ENCODE data around the gene NOL6. TPM values are rescaled to one million over a fixed set of nuclear protein-coding genes. Genes with fewer than 3 reads are reported as not detected.
"Not testable (repeated sequence)": the region's sequence is repeated elsewhere in the genome, so short reads cannot be mapped to it uniquely, and the experiment has no call there.

The NOL6 gene
- total RNA-seq, 1 donor from 2014 or later = 19.3 TPM

DNA sequence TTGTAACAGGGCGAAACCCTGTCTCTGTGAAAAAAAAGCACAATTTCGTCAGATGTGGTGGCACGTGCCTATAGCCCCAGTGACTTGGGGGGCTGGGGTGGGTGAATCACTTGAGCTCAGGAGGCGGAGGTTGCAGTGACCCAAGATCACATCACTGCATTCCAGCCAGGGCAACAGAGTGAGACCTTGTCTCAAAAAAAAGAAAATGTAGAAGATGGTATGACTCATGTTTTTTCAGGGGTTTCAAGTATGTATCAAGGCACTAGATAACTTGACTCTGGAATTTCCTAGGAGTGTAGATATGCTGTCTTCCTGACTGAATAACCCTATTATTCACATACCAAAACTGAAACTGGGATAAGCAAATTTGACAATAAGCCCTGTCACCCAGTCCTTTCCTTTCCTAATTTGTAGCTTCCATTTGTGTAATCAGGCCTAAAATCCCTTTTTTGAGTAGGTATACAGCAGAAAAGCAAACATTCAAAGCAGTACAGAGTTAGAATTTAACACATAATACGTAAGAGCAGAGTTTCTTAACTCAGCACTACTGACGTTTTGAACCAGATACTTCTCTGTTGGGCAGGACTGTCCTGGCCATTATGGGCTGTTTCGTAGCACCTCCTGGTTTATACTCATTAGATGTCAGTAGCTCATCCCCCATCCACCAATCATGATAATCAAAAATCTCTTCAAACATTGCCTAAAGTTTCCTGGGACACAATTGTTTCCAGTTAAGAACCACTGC lies 33.1 kb upstream of the NOL6 start:
- H3K4me3 ChIP-seq (ENCODE audit: low read depth, low read length) = peak overlapping the region; percentile 26
- TF ChIP-seq, protein P1, sequence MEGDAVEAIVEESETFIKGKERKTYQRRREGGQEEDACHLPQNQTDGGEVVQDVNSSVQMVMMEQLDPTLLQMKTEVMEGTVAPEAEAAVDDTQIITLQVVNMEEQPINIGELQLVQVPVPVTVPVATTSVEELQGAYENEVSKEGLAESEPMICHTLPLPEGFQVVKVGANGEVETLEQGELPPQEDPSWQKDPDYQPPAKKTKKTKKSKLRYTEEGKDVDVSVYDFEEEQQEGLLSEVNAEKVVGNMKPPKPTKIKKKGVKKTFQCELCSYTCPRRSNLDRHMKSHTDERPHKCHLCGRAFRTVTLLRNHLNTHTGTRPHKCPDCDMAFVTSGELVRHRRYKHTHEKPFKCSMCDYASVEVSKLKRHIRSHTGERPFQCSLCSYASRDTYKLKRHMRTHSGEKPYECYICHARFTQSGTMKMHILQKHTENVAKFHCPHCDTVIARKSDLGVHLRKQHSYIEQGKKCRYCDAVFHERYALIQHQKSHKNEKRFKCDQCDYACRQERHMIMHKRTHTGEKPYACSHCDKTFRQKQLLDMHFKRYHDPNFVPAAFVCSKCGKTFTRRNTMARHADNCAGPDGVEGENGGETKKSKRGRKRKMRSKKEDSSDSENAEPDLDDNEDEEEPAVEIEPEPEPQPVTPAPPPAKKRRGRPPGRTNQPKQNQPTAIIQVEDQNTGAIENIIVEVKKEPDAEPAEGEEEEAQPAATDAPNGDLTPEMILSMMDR (conservative IDR thresholded peaks at IDR 0.05; ENCODE audit: low read depth, low read length) = no peak
- DNase-seq (ENCODE audit: low read depth) = peak; percentile 96

DNA sequence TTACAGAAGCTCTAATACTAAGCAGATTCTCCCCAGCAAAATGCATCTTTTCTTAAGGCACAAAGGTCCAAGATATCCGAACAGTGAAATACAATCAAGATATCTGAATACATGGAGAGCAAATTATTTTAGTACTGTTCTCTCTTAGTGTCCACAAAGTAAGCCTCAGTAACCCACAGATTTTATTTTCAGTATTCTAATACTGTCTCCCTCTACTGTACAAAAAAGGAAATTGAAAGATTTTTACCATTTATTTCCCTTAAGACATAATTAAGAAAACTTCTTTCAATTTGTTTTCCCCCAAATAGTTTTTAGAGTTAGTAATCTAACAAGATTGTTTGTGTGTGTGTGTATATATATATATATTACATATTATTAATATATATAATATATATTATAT lies 24.7 kb upstream of the NOL6 start:
- TF ChIP-seq, protein P1 (conservative IDR thresholded peaks at IDR 0.05; ENCODE audit: low read depth, low read length) = no peak
- H3K4me3 ChIP-seq (ENCODE audit: low read depth, low read length) = no peak overlapping the region
- no peak for DNase-seq (ENCODE audit: low read depth)

DNA sequence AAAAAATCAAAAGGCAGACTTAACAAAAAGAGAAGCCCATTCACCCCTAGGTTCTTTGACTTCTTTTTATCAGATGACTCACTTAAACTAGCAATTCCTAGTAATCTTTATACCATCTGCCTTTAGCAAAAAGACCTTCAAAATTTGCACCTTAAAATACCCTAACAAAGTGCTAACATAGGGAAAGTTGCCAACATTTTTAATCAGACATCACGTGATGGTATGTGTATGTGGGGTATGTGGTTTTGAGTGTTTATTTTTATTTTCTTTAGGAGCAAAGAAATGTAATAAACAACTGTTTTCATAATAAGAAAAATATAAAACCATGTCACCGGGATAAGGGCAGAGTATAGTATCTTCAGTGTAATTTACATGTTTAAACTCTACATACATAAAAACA lies 20.1 kb upstream of the NOL6 start:
- not testable (repeated sequence) for DNase-seq (ENCODE audit: low read depth); H3K4me3 ChIP-seq (ENCODE audit: low read depth, low read length)

DNA sequence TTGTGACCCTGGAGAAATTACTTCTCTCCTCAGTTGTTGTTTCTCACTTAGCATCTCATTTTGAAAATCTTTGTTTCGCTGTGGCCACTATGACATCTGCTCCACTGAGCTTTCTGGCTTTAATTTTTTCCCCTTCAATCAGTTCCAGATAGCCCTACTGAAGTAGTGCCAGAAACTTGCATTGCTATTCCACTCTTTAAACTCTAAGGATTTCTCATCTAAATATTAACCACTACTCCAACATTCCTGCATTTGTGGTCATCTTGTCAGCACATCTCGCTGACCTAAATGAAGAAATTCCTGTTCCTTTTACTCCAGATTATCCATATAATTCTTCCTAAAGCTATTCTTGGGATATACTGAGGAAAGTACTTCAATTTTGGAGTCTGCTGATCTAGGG lies 15.3 kb upstream of the NOL6 start:
- peak; percentile 43 for DNase-seq (ENCODE audit: low read depth)
- TF ChIP-seq, protein P1 (conservative IDR thresholded peaks at IDR 0.05; ENCODE audit: low read depth, low read length) = no peak
- H3K4me3 ChIP-seq (ENCODE audit: low read depth, low read length) = no peak overlapping the region

DNA sequence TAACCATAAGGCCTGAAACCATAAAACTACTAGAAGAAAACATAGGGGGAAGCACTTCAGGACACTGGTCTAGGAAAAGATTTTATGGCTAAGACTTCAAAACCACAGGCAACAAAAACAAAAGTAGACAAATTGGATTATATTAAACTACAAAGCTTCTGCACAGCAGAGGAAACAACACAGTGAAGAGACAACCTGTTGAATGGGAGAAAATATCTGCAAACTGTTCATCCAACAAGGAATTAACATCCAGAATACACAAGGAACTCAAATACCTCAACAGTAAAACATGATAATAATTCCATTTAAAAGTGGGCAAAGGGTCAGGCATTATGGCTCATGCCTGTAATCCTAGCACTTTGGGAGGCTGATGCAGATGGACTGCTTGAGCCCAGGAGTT lies 11.6 kb upstream of the NOL6 start:
- not testable (repeated sequence) for DNase-seq (ENCODE audit: low read depth)

DNA sequence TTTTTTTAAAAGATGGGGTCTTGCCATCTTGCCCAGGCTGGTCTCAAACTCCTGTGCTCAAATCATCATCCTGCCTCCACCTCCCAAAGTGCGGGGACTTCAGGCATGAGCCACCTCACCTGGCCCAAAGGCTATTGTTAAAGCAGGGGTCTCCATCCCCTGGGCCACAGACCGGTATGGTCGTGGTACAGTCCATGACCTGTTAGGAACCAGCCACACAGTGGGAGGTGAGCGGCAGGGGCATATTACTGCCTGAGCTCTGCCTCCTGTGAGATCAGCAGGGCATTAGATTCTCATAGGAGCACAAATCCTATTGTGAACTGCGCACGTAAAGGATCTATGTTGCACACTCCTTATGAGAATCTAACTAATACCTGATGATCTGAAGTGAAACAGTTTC lies 7.3 kb upstream of the NOL6 start:
- DNase-seq (ENCODE audit: low read depth) = no peak
- H3K4me3 ChIP-seq (ENCODE audit: low read depth, low read length) = no peak overlapping the region
- TF ChIP-seq, protein P1 (conservative IDR thresholded peaks at IDR 0.05; ENCODE audit: low read depth, low read length) = no peak

More for the DNA sequence above, 11.6 kb upstream of the NOL6 start:
- not testable (repeated sequence) for H3K4me3 ChIP-seq (ENCODE audit: low read depth, low read length)

DNA sequence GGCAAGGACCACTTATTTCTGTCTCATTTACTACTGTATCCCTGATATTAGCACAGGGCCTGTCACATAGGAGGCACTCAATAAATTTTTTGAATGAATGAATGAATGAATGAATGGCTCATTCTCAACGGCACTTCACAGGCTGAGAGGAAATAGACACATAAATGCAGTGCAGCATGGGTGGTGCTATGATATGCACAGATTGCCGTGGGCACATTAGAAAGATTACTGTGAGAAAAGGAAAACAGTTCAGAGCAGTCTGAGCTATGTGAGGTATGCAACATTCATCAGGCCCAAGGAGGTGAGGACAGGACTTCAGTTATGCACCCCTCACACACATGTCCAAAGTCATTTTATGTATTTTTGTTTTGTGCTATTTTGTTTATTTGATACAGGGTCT lies 6.4 kb upstream of the NOL6 start:
- DNase-seq (ENCODE audit: low read depth) = no peak
- H3K4me3 ChIP-seq (ENCODE audit: low read depth, low read length) = no peak overlapping the region
- TF ChIP-seq, protein P1 (conservative IDR thresholded peaks at IDR 0.05; ENCODE audit: low read depth, low read length) = no peak

DNA sequence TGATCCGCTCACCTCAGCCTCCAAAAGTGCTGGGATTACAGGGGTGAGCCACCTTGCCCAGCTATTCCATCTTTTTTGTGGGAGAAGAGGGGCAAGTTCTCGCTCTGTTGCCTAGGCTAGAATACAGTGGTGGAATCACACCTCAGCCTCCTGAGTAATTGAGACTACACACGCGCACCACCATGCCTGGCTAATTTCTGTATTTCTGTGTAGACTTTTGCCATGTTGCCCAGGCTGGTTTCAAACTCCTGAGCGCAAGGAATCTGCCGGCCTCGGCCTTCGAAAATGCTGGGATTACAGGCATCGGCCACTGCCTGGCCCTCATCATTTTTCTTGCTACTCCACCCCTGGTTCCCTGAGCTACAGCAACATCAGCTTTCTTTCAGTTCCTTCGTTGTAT lies 2.8 kb upstream of the NOL6 start:
- DNase-seq (ENCODE audit: low read depth) = no peak
- no peak overlapping the region for H3K4me3 ChIP-seq (ENCODE audit: low read depth, low read length)
- TF ChIP-seq, protein P1 (conservative IDR thresholded peaks at IDR 0.05; ENCODE audit: low read depth, low read length) = no peak
